NCI-H345 (cell line): Measurements from ENCODE around the gene MAML2.

Experiments
- DNase-seq: peaks from one replicate; lab custom pipeline; 2025; lab: John Stamatoyannopoulos, UW

The MAML2 gene

DNA sequence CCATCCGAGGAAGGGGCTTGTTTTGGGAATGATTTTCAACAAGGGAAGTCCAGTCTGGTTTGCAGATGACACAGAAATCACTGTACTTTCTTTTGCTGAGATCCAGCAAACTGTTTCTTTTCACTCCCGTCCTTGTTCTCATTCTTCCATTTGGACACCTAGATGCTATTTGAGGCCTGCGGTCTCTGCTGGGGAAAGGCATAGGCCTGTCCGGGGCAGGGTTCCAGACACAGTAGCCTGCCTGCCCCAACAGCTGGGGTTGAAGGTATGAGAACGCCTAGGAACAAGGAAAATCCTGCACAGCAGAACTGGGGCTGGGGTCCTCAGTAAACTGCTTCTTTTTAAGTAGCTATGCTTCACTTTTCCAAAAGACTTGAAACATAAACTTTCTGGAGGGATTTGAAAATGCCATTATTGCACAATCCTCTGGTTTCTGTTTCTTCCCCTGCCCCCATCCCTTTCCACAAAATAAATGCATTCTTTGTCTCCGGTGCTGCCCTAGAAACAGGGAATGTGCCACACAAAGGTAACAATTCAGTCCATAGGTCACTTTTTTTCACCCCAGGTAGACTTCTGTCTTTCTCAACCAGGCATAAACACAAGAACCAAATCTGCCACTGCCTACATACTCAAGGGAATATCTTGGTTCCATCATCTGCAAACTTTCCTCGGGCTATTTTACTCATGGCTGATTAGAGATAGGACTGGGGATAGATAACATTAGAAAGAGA, 244.3 kb downstream of the MAML2 start:
- no peak for DNase-seq

DNA sequence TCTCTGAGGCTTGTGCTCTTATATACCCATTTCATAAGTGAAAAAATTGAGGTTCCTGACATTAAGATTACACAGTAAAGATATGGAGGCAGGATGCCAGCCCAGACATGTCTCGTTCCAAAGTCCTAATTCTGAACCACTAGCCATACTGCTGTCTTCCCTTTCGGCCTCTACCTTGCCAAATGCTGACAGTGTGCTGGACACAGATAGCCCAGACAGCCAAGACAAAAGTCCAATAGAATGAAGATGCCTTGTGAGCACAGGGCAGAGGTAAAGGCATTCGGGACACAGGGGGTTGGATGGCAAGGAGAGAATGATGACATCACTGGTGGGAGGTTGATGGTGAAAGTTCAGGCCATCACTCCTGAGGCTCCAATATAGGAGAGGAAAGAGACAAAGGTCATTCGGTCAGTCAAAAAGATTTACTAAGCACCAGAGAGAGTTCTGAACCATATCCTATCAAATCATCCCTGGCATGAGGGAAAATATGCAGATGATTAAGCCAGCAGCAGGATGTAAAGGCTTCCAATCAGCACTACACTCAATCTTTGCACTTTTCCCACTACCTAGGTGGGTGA, 245.1 kb downstream of the MAML2 start:
- DNase-seq: no peak

DNA sequence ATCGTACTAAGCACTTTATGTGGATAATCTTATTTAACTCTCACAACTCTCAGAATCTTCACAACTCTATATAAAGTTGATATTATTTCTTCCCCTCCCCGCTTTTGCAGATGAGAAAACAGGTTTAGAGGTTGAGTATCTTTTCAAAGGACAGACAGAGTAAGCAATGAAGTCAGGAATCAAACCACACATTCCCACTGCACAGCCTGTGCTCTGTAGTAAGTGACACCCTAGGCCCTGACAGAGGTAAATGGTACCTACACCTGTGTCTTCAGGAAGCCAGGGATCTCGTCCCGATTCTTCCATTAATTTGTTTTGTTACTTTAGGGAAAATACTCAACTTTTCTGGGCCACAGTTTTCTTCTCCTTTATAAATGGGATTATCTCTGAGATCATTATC, 246.6 kb downstream of the MAML2 start:
- DNase-seq: no peak

DNA sequence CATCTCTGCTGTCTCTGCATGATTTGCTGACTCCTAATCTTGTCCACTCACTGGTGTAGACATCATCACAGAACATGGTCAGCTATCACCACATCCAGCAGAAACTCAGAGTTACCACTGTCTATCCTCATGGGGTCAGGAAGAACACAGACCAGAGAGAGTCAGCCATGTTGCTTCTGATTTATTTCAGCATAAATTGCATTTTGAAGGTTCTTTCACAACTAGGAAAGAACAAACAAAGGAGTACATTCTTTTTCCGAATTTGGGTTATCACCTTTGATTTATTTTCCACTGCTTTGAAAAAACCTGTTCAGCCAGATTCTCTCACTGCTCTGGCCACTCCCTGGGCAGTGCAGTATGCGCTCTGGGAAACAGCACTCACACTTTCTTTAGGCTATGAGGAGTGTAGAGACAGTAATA, 247.1 kb downstream of the MAML2 start:
- no peak for DNase-seq

DNA sequence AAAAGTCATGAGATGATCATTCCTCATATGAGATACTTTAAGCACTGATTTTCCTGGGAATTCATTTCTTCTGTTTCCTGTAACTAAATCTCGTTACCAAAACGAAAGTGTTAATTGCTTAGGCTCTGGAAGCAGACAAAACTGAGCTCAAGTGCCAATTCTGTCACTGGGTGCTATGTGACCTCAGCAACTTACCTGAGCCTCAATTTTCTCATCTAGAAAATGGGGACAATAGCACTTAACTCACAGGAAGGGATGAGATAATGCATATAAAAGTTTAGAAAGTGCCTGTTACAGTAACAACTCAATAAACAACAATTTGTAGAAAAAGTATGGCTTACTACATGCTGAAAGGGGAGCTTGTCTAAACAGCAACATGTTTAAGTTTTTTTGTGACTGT, 248.8 kb downstream of the MAML2 start:
- DNase-seq: no peak

DNA sequence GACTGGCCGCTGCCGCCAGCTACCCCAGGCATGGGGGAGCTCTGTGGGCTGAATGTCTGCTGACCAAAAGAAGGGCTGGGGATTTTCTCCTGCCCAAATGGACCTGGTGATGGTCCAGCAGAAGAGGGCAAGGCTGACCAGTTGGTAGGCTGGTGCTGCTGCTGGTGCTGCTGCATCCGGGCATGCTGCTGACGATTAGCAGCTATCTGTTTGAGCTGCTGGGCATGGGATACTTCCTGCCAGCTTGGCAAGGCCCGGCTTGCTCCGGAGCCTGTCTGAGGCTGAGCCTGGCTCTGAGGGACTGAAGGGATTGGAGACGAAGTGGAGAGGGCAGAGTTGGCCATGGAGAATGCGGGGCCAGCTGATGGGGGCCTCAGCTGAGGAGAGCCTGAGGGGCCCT, 250.5 kb downstream of the MAML2 start:
- DNase-seq: no peak

DNA sequence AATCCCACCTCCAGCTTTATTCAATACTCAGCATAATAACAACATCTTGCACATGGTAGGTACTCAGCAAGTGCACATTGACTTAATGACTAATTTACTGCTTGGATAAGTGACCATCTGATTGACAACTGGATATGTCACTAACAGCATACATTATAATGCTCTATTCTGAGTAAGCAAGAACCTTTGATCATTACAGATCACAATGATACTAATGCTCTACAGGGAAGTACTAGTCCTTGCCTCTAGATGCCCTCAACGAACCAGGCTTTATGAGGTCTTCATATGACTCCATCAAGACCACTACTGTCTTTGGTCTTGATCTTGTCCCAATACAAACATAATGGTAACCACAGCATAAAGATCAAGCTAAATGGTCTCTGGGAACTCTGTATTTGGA, 251.5 kb downstream of the MAML2 start:
- no peak for DNase-seq

DNA sequence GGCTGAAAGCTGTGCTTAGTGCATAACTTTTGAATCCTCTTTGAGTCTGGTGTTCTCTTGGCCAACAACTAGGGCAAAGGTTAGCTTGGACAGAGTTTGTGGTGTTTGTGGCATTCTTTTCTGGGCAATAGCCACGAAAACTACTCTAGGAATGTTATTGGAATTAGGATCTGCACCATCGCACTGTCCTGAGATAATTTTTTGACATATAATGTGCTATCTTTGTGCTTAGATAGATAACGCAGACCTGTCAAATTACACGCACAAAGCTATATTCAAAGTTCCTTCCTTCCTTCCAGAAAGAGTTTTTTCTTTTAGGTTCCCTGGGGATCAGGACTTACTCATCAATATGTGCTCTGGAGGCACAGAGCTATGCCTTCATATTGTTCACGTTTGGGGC, 252.3 kb downstream of the MAML2 start:
- DNase-seq: no peak

DNA sequence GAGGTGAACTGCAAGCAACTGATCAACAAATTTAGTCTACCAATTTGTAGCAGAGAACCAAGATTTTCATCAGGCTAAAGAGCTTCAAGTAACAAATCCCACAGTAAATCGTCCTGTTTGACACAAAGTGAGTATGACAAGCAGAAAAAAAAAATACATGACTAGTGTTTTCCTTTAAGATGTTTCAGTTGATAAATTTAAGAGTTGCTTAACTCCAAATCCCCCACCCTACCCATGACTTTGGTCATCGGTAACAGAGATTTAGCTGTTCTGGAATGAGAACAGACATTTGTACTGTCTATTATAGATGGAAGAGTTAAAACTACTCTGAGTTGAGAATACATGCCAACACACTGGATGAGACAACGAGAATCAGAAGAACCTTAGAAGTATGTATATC, 254.1 kb downstream of the MAML2 start:
- no peak for DNase-seq

DNA sequence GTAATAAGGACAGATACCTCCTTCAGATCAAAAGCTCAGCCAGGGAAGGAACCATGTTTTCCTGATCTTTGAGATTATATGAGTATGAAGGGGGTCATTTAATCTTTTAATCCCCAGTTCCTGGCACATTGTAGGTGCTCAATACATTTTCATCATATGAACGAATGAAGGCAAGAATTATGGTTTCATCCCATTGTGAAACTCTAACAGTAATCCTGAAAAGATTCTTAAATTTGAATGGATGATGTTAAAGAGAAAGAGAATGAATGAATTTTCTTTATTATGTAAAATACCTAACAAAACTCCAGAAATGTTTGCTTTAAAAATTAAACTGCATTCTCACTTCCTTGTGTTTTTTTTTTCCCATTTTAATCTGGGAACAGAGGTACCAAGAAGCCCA, 256.9 kb downstream of the MAML2 start:
- DNase-seq: no peak

DNA sequence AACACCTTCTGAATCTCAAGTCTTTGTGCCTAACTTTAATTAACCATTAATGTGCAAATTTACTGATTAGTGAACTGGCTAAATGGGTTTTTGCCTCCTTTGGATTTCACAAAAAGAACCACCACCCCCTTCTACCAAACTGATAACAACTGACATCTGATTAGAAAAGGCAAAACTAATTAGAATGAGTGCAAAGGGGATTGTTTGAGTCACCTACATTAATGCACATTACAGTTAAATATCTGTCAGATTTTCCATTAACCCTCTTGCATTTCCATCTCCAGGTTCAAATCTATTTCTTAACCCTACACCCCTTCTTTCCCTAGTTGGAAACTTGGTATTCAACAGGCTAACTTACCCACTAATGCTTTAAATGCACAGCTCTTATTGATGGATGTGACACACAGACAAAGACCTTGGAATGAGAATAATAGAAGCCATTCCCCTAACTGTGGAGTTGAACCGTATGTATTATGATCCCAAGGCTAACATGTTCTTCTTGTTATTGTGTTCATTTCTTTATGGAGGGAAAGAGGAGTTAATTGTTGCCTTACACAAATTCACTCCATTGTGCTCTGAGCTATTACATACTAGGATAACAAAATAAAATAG, 257.6 kb downstream of the MAML2 start:
- DNase-seq: no peak

DNA sequence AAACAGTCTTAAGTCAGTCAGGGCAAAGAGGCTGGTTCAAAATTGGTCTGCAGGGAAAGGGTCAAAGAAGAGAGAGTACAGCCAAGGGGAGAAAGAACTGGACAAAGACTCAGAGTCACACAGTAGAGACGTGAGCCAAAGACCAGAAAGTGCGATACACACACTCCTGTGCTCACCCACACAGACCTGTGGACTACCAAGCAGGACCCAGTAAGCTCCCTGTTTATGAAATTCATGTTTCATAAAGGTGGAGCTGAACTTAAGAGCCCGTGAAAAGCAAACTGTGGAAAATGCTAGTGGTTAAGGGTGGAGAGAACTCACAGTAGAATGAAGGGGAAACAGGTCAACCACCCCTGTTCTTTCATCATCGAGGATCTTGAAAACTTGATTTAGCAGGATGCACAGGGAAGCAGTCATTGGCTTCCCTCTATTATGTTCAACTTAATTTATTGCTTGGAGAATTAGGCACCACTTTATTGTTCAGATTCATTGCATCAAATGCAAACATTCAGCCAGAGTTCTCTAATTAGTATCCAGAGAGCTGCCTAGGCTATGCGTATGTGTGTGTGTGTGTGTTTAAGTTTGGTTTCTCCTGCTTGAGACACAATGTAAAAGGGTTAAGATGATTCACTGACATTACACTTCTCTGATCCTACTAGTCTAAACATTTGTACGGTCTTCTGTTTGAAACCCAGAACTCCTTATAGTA, 258.2 kb downstream of the MAML2 start:
- DNase-seq: no peak

DNA sequence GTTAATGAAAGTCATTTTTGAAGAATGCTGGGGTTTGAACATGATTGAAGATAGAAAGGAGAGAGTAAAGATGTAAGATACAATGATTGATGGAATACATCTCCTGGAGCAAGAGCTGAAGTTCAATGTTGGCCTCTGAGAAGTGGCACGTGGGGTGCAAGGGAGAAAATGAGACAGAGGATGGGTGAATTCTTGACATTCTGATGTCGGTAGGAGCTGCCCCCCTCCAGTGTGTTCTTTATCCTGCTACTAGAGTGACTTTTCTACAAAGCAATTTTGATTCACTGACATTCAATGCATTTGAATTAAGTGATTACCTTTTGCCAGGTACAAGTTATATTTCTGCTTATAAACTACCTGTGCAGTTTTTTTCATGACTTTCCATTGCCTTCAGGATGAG, 260.1 kb downstream of the MAML2 start:
- no peak for DNase-seq

DNA sequence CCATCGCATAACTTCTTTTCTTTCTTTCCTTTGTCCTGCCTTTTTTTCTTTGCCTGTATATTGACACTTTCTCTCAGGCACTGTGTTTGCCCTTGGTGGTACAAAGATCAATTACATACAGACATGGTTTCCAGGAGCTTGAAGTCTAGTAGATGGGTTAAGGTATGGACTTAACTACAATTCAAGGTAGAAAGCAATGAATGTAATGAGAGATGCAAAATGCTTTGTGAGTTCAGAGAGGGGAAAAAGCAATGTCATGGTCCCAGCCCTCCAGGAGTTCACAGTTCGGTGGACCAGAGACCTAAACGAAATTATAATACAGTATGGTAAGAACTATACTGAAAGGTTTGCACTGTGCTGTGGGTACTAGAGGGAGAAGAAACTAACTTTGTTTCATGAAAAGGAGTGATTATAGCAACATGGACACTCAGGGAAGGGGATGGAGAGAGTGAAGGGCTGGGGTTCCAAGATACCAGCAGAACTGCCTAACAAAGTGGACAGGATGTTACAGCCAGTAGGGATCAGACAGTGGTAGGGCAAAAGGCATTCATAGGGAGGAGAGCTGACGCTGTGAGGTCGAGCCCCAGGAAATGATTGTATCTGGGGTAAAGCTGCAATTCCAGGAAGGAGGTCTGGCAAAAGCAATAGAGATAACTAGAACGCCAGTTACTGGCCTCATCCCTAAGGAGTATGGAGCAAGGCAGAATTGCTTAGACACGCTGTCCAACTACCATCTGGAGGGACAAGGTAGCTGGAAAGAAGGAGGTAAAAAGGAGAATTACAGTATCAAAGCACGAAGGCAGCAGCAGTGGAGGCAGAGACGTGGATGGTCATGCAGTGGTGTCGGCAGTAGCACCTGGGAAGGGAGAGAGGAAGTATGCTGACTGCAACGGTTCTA, 260.7 kb downstream of the MAML2 start:
- no peak for DNase-seq

DNA sequence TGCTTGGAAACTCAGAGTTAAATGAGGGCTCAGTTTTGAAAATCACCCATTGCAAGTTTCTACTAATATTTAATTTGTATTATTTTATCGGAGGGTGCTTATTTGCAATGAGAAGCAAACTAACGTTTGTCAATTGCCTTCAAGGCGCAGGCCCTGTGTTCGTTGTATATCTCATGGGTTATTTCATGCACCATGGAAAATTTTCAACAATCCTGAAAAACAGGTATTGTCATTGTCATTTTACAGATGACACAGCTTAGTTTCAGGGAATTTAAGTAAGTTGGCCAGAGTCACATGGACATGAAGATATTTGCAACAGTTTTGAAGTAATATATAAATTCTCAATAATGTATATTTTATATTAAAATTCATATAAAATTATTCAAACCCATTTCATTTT, 261.4 kb downstream of the MAML2 start:
- no peak for DNase-seq

DNA sequence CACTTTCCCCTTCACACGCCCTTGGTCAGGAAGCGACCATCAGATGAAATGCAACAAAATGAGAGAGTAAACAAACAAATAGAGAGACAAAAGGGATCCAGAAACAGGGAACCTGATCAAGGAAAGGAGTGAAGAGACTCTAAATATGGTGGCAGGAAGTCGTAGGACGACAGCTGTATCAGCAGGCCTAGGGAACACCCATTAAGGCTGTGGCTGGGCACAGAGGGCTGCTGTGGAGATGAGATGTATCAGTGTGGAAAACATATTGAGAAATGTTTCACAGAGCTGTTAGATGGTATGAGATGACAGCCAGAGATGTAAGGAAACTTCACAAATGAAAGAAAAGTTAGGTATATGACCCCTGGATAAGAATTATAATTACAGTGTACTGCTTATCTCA, 263.3 kb downstream of the MAML2 start:
- no peak for DNase-seq

DNA sequence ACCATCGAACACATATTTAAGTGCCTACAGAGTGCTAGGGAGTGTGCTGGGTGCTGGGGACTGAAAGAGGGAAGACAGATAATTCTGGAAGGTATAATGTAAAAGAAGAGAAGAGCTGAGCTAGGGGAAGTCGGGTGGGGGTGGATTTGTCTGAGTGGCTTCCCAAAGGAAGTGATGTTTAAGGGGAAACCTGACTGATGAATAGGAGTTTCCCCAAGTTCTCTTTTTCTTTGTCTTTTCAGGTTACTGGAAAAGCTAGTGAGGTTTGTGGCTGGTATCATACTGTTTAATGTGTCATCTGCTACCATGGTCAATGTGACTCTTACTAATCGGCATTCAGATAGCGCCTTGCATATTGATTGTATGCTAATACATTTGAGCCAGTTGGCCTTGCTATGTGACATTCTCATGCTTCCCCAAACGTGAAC, 267.4 kb downstream of the MAML2 start:
- DNase-seq: no peak

DNA sequence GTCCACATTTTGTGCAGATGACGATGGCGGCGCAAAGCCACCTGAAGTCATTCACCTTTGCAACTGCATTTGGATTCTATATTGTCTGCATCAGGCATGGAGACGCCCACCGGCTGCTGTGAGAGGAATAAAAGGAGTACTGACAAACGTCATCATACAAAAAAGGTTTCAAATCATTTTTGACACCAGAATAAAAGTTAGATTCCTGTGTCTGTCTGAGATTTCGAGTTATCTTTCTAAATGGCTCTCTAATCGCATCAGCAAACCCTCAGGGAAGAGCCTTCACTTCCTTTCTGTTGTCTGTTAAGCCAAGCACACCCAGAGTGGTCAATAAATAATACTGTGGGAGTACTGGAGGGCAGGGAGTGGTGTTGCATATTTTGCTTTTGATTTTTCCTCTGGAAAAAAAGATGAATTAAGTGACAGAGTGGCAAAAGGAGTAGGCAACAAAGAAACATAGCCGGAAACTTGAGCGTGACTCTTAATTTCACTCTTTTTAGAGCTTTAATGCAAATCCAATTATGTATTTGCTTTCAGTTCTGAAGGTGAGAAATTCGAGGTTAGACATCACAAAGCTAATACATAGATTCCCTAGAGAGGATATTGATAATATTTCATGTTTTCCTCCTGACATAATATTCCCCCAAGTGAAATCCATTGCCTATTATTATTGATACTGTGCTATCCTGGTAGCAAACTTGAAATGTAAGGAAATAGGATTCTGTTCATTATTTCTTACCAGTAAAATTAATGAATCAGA, 268.3 kb downstream of the MAML2 start:
- DNase-seq: no peak

DNA sequence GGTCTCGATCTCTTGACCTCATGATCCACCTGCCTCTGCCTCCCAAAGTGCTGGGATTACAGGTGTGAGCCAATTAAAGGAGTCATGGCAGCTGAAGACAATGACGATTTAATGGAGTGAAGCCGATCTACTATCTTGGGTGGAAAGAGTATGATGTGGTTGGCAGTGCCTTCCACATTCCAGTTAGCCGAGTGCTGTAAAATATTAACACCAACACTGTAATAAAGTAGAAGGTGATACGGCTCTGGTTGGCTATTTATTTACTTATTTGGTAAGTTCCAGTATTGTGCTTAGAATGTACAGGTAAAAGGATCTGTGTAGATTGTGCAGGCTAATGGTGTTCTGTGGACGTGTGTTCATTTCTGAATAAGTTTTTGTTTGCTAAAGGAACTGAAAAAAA, 269.5 kb downstream of the MAML2 start:
- no peak for DNase-seq

DNA sequence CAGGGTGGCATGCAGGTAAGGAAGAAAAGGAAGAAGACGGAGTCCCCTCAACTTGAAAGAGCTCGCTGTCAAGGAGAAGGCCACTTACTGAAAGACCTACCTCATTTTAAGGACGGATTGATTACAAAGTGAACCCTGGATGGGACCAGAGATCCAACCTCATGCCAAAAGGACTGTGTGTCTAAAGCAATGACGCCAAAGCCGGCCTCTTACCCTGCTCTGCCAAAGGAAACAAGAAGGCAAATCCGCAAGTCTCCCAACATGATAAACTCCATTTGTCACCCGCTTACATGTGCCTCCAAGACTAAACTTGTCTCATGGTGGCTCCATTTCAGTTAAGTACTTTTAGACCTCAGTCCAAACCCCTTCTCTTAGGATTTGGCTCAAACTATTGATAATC, 270.4 kb downstream of the MAML2 start:
- DNase-seq: no peak

DNA sequence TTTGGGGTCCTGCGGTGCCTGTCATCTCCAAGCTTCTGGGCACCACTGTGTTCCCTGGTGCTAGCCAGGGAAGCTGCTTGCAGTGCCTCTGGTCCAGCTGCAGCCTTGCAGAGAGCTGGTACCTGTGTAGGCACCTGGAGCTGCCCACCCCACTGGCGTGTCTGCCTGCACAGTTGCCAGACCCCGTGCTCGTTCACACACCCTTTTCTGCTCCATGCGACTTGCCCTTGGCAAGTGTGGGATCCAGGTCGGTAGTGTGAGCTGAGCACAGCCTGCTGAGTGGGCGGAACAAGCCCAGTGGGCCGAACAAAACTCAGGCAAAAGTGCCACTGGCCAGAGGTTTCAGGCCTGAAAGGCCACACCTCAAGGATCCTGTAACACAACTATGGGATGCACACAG, 272.5 kb downstream of the MAML2 start:
- DNase-seq: no peak
